A673 (cell line): ENCODE results near the gene MRPS23.

ENCODE experiments used
- CTCF ChIP-seq: fragments of 300-800, 200-600 bp; sonication (generic); conservative IDR thresholded peaks from 2 replicates; pipeline ENCODE4 v1.5.1; 2017; ENCODE audit warnings: low read depth, mild to moderate bottlenecking, antibody characterized with exemption, low read length, moderate library complexity, mixed read lengths
- EZH2 ChIP-seq: fragments of 200-600 bp; sonication (generic); IDR thresholded peaks from 2 replicates; pipeline ENCODE4 v1.6.1; 2017; ENCODE audit warnings: borderline replicate concordance, low read depth, mild to moderate bottlenecking, mixed read lengths, antibody characterized with exemption, low read length; ENCODE audit not compliant: poor library complexity, severe bottlenecking

- no peak for TF ChIP-seq CTCF
- TF ChIP-seq EZH2 = no peak
These were observed 10.0 kb upstream of the MRPS23 start for GRCh38 chr17:57859601-57860413.
